Inferior parietal cortex (tissue), 1 donor: ENCODE data around the gene TTC17.
A peak's percentile ranks its signal among the peaks of the same experiment; 100 is the strongest.
"Not testable (repeated sequence)": the region's sequence is repeated elsewhere in the genome, so short reads cannot be mapped to it uniquely, and the experiment has no call there.

Experiments used
- DNase-seq: peaks from one replicate; pipeline ENCODE4 v3.0.0-alpha.2; 2016; ENCODE audit errors: extremely low spot score

TTC17 gene

DNA sequence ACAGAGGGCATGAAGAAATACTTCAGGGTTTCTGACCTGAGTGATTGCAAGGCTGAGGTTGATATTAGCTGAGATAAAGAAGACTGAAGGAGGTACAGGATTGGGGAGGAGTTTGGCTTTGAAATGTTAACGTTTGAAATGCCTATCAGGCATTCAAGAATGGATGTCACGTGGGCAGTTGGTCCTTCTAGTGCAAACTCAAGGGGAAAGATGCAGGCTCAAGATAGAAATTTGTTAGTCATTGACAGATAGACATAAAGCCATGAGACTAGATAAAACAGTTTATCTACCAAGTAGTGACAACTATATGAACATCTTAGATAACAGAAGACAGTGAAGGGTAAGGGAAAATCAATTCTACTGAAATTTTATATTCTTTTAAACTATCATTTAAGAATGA lies 23.1 kb downstream of the TTC17 start:
- DNase-seq, result no peak

DNA sequence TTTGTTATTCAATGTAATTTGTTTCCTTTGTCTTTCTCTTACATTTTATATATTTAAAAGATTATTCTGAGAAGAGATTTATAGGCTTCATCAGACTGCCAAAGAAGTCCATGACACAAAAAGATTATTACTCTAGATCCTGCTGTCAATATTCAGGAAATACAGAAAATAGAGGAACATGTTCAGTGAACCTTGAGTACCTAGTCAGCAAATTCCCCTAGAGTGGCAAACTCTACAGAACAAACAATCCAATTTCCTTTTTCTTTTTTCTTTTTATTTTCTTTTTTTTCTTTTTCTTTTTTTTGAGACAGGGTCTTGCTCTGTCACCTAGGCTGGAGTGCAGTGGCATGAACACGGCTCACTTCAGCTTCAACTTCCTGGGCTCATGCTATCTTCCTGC lies 23.9 kb downstream of the TTC17 start:
- no peak for DNase-seq

DNA sequence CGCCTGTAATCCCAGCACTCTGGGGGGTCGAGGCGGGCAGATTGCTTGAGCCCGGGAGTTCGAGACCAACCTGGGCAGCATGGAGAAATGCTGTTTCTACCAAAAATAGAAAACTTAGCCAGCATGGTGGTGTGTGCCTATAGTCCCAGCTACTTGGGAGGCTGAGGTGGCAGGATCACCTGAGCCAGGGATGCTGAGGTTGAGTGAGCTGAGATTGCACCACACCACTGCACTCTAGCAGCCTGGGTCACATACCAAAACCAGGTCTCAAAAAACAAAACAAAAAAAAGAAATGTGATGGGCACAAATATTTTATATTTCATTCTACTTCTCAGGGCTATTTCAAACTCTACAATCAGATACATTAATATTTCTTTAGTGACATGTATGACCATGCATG lies 25.7 kb downstream of the TTC17 start:
- DNase-seq, result no peak

DNA sequence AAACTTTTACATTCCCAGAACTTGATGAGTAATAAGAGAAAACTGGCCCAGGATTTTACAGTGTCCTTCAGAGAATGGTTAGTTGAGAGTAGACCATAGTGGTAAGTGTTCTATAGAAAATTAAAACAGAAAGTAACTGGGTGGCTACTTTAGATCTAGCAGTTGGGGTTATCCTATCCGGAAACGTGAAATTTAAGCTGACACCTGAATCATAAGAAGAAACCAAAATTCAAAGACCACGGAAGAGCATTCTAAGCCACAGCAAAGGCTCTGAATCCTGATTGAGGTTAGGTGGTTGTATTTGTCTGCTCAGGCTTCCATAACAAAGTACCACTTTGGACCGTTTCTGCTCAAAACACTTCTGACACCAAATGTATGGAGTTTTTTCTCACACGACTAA lies 34.0 kb downstream of the TTC17 start:
- no peak for DNase-seq

DNA sequence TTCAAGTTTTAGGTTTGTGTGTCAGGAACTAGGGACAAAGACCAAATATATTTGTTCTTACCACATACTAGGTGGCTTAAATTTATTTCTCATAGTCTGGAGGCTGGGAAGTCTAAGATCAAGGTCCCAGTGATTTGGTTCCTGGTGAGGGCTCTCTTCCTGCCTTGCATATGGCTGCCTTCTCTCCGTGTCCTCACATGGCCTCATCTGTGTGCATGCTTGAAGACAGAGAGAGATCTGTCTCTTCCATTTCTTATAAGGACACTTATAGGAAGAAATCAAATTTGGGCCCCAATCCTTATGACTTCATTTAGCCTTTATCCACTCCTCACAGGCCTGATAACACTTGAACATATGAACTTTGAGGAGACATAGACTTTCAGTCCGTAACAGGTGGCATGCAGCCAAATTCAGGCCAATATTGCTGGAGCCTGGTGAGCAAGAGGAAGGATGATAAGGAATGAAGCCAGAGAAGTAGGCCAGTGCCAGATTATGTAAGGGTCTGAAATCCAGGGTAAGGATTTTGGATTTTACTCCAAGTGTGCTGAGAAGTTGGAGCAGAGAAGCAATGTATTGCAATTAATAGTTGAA lies 35.1 kb downstream of the TTC17 start:
- no peak for DNase-seq

DNA sequence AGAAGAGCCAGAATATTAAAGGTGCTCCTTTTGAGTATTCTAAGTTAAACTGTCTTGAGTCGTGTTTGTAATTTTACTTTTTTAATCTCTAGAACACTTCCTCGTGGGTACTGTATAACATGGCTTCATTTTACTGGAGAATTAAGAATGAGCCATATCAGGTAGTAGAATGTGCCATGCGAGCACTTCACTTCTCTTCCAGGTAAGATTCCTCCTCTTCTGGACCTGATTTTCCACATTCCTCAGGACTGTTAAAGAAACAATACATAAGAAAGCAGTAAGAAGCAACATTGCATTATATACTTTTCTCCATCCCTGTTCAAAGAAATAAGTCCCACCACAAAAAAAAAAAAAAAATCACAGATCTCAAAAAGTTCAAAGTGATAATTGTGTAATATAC lies 37.9 kb downstream of the TTC17 start:
- DNase-seq, result no peak

DNA sequence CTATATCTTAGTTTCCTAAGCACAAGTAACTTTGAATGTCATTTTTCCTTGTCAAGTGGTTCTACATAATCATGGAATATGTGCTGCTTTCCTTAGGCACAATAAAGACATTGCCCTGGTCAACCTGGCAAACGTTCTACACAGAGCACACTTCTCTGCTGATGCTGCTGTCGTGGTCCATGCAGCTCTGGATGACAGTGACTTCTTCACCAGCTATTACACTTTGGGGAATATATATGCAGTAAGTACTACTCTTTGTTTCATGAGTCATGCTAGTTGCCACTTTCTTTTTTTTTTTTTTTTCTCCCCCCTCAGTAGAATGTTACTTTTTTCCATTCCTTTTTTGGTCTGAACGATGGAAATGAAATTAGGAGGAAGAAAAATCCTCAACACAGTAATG lies 38.5 kb downstream of the TTC17 start:
- DNase-seq, result no peak

DNA sequence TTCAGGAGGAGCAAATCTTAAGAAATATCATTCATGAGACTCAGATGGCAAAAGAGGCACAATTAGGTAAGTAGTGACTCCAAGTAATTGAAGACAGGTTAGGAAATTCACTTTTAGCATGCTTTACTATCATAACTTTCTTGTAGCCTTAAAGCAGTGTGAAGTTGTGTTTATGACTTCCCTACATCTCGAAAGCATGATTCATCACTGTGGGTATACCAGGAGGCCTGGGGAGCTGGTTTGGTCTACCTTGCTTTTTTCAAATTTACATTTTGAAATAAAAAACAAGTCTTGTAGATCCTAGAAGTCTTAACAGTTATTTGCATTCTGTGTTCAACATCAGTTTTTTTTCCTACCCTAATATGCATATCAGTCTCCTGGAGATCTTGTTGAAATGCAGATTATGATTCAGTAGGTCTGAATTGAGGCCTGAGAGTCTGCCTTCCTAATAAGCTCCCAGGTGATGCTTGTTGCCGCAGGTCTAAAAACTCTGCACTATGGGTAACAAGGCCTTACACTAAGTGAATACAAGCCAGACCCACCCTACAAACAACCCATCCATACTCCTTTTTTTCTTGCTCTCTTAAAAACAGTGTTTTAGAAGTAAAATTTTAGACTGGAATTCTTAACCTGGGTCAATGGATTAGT lies 41.4 kb downstream of the TTC17 start:
- no peak for DNase-seq

DNA sequence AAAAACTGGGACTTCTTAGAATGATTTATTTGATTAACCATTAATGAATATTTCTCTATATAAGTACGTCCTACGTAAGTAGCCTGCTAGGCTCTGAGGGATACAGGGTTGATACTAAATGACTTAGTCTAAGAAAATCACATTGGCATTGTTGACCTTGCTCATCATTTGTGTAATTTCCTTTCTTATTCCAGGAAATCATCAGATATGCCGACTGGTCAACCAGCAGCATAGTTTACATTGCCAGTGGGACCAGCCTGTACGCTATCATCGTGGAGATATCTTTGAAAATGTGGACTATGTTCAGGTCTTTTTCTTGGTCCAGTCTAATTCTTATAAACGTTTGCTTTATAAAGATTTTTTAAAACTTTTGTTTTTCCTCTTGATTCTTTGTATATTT lies 42.5 kb downstream of the TTC17 start:
- no peak for DNase-seq

DNA sequence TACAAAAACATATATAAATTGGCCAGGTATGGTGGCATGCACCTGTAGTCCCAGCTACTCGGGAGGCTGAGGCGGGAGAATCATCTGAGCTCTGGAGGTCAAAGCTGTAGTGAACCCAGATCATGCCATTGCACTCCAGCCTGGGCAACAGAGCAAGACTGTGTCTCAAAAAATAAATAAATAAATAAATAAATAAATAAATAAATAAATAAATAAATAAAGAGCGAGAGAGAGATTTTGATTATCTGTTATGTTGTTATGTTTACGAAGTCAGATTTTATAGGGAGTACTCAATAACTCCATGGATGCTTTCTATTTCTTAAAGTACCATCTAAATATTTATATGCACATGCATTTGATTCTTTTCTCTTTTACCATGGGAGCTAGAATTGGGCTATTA lies 43.1 kb downstream of the TTC17 start:
- DNase-seq, result not testable (repeated sequence)

DNA sequence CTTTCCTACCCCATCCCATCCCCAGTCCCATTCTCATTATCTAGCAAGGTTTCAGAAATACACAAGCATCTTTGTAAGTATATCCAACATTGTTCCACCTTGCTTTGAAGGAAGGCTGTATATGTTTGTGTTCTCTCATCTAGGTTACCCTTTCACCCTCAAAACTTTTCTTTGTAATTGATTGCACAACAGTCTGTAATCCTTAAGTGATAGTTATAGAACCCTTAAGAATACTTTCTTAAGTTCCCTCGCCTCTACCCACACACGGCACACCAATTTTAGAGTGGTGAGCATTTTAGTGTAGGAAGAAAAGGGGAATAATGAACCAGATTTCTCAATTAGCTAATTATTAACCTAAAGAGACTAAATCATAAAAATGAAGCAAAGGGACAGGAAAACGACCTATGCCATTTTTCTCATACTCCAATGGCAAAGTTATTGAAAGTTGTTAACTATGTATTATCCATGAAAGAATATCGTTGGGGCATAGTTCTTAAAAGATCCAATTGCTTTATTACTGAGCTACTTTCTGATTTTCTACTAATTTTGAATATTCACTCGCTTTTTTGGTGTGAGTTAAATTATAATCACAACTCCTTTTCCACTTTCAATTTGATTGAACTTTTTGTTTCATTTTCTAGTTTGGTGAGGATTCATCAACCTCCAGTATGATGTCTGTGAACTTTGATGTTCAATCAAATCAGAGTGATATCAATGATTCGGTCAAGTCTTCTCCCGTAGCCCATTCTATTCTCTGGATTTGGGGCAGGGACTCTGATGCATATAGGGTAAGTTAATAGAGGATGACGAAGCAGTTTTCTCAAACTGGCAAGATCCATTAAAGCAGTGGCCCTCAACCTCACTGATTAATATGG lies 44.9 kb downstream of the TTC17 start:
- DNase-seq, result no peak

DNA sequence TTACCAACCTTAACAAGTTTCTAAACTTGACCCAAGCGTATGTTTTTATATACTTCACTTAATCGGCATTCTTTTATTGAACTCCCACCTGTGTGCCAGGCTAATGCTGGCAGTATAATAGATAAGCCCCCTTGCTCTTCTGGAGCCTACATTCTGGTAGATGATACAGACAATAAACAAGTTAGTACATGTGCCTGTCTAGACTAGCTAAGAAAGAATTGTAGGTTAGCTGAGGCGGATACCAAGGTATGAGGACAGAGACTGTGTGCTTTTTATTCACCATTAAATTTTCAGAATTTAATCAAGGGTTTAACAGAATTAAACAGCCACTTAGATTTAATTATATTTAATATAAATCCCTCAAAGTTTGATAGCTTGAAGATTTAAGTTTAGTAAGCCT lies 45.7 kb downstream of the TTC17 start:
- DNase-seq, result no peak

DNA sequence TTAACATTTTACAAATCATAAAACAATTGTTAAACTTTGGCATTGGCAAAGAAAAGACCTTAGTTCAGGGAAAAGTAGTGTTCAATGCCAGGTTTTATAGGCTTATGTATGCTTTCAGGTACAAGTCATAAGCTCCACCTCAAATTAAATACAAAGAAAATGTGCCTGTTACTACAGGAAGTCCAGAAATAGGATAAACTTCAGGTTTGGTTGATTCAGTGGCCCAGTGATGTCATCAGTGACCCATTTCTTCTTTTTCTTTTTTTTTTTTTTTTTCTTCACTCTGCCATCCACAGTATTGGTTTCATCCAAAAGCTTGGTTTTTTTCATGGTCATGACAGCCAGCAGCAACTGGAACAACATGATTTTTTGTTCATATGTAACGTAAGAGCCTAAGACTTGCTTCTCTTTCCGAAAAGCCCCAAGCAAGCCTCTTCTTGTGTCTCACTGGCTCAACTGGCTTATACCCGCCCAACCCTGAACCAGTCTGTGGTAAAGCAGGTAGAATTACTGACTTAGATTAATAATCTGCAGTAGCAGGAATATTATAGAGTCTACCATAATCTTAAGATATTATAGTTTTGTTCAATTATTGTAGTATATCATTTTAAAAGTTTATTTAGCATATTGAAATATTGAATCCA lies 46.2 kb downstream of the TTC17 start:
- DNase-seq, result no peak

DNA sequence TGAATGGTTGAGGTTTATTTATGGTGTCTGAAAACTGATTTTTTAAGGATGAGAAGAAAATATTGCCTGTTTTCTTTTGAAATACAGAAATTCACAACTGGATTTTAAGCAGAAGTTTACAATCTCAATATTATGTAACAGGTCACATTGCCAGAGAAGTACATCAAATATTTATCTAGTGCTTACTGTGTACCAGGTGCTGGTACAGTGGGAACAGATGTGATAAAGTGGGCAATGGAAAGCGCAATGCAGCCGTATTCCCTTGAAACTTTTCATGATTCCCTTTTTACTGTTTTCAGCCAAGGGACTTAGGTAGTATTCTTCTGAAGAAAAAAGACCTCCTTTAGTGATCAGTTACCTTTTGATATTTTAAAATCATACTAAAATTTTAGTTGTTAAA lies 49.6 kb downstream of the TTC17 start:
- no peak for DNase-seq

DNA sequence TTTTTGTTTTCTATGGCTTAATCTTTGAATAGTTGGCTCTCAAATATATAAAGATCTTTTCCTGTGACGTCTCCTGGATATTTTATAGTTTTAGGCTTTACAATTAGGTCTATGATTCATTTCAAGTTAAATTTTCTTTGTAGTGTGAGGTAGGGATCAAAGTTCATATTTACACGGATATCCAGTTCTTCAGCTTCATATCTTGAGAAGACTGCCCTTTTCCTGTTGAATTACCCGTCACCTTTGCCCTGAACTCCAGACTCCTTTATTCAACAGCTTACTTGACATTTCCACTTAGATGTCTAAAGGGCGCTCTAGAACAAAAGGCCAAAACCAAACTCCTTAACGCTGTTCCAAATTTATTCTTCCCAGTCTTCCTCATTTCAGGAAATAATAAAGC lies 51.7 kb downstream of the TTC17 start:
- DNase-seq, result no peak

DNA sequence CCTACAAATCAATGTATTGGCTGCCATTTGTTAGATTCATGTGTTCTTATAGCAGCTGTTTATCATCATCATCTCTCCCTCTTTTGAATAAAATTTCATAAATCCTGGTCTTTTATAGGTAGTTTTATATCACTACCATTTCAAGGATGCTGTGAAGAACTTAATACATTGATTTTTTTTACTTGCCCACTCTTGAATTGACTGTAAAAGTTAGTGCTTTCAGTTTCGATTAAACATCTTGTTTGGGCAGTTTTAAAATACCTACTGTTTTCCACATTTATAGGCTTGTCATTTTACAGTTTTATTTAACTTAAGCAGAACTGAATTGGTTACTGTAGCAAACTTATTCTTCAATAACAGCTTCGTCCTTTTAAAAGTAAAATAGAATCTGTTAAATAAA lies 59.5 kb downstream of the TTC17 start:
- no peak for DNase-seq

DNA sequence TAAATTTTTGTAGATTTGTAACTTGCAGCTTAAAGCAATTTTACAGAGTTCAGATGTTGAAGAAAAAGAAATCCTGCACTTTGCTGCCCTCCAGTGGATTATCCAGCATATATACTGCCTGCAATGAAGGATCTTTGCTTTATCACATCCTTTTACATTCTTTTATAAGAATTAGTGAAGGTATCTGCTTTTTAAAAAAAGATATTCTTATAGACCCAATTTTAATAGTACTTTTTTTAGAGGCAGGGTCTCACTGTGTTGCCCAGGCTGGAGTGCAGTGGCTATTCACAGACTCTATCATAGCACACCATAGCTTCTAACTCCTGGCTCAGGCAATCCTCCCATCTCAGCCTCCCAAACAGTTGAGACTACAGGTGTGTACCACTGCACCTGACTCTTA lies 60.7 kb downstream of the TTC17 start:
- peak; percentile 64 for DNase-seq

DNA sequence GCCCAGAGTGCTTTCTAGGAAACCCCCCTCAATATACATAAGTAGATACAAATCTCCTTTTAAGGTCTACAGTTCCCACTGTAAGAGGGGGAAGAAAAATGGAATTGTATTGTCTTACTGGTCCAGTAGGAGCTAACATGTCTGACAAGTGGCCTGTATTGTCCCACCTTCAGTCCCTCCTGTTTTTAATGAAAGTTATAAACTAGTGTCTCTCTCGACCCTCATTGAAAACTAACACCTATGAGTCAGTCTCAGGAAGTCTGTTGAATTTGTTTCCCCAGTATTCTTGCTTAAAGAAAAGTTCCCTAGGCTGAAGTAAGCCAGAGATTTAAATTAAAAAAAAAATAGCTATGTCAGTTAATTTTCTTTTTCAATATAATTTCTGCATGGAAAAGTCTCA lies 69.3 kb downstream of the TTC17 start:
- DNase-seq, result no peak

DNA sequence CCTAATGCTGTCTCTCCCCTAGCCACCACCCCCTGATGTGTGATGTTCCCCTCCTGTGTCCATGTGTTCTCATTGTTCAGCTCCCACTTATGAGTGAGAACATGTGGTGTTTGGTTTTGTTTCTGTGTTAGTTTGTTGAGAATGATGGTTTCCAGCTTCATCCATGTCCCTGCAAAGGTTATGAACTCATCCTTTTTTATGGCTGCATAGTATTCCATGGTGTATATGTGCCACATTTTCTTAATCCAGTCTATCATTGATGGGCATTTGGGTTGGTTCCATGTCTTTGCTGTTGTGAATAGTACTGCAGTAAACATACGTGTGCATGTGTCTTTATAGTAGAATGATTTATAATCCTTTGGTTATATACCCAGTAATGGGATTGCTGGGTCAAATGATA lies 72.2 kb downstream of the TTC17 start:
- DNase-seq, result not testable (repeated sequence)

DNA sequence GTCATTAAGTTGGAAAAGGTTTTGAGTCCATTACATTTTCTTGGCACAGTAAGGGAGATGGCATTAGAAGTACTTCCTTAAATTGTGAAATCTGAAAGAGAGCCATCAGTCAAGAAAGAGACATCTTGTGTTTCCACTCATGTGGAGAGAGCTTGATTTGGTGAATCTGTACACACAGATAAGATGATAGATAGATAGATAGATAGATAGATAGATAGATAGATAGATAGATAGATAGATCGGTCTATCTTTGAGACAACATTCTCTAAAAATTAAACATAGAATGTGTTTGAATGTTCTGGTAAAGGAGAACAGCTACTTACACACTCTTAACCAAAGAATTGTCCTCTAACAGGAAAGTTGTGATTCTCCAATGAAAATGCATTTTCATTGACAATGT lies 76.2 kb downstream of the TTC17 start:
- DNase-seq, result no peak

DNA sequence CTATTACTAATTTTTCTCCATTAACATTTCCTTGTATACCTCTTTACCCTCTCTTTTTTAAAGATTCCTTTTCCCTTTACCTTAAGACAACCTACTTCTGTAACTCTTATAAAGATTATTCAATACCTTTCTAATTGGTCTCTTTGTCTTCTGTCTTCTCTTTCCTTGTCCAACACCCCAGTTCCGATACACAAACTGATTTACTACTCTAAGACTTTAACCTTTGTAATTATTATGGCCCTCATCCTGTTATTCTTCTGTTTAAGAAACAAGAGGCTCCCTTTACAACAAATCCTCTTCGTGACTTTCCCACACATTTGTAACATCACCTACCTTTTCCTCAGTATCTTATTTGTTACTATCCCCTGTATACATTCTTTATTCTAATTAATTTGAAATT lies 81.8 kb downstream of the TTC17 start:
- no peak for DNase-seq

DNA sequence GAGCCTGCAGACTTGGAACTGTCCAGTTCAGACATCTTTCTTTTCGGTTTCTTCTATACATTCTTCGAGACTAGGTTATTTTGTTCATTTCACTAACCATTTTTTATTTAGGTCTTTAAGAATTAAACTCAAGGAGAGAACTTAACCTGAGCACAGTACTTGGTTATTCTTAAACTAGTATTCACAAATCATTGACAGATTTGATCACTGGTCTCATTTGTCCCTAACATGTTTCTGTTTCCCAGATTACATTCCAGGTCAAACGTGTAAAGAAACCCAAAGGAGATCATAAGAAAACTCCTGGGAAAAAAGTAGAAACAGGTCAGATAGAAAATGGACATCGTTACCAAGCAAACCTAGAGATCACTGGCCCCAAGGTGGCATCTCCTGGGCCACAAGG lies 85.1 kb downstream of the TTC17 start:
- DNase-seq, result no peak

DNA sequence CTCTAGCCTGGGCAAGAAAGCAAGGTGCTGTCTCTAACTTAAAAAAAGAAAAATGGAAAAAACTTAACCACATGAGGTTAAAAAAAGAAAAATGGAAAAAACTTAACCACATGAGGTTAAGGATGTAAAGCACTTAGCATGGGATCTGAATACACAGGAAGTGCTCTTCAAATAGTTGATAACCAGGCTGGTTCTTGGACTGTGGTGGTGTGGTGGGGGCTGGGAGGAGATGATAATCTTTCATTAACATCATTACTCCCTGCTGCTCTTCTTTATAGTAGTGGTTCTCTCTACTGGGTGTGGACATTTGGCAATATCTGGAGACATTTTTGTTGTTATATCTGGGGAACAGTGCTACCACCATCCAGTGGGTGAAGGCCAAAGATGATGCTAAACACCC lies 88.4 kb downstream of the TTC17 start:
- no peak for DNase-seq
